ENCODE data around the gene NUCKS1.

NUCKS1 gene

DNA sequence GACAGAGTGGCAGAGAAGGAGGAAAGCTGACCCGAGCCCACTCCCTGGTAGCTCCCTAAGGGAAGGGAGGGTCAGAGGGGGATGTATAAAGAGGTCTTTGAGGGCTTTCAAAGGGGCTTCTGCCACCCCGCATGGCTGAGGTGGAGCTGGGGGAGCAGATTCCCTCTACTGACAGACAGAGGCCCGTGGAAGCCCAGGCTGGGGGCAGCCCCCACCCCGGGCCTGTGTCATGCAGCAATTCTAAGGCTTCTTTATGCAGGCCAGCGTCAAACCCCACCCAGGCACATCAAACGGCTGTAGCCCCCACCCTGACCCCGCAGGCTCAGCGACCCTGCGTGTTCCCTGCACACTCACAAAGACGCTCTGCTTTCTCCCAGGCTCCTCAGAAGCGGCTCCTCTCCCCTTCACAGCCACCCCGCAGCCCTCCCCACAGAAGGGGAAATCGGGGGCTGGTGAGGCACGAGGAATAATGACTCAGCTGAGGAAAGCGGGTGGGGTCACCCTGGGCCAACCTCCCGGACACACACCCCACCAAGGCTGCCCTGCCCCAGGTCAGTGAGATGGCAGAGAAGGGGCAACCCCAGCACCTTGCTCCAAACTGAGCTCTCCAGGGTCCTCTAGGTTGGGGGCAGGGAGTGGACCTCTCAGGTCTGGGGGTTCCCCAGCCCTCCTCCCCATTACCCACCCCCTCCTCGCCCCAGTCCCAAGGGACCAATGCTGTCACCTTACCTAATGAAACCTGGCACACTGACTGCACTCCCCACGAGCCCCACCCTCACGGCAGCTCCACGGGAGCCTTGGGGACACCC, 80.4 kb downstream of the NUCKS1 start:
- no peak for DNase-seq (ENCODE audit: low read depth in 2 of 2)

DNA sequence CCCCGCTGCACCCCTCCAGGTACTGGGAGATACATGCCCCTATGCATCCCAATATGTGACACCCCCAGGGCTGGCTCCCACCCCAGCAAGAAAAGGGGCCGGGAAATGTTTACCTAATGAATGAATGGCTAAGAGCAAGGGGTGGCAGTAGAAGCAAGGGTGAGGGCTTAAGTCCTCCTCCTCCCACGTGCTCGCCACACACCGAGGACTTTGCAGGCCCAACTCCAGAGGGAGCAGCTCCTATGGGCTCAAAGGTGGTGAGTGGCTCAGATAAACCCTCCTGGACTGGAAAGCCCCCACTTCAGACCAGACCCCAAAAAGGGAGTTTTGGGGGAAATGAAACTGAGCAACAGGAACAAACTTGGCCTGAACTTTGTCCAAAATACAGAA, 81.0 kb downstream of the NUCKS1 start:
- DNase-seq (ENCODE audit: low read depth in 2 of 2) = no peak

DNA sequence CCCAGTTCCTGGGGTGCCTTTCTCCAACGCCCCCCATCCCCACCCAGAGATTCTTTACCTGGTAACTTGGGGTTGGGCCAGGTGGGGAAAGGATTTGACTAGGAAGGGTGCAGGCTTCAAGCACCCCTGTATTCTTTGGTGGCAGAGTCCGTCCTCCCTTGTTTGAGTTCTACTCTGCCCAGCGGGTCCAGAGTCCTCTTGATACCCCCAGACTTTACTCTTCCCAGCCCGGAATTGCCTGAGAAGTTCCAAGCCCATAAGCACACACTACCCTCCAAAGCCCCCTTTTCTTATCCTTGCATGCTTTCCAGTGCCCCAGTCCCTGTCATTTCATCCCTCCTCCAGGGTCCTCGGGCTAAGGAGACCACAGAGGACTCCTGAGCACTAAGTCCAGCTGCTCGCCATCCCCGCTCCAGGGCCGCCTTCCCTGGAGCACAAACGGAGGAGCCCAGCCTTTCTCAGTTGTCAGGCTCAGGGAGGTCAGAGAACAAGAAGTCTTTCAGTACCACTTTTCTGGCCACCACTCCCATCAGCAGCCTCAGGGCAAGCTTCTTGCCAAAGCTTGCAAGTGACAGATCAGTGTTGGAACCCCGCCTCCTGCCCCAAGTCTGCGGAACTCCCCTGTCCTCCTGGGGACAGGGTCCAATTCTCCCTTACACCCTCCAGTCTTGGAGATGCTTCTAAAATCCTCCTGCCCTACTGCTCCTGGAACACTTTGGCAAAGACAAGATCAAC, 81.9 kb downstream of the NUCKS1 start:
- no peak for DNase-seq (ENCODE audit: low read depth in 2 of 2)

DNA sequence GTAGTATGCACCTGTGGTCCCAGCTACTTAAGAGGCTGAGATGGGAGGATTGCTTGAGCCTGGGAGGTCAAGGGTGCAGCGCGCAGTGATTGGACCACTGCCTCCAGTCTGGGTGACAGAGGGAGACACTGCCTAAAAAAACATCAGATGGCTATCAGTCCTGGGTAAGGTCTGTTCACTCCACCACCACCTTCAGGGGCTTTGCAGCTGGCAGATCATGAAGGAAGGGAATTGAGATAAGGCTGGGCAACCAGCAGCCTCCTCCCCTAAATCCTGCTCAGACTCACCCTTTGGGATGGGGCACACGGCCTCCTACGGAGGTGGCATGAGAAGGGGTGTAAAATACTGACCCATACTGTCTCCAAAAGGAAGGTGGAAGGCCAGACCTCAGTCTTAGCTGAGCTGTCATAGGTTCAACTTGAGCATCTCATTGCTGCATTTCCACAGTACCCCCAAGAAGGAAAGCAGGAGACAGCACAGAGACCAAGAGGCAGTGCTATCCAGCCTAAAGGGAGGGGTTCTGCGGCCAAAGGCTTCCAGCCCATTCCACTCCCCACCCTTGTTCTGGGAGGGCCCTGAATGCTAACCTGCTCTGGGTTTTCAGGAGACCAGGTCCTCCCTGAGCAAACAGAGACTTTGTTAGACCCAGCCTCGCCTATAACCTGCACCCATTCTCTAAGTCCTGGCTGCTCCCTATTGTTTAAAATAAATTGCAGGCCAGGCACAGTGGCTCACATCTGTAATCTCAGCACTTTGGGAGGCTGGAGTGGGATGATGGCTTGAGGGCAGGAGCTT, 83.4 kb downstream of the NUCKS1 start:
- DNase-seq (ENCODE audit: low read depth in 2 of 2) = no peak

DNA sequence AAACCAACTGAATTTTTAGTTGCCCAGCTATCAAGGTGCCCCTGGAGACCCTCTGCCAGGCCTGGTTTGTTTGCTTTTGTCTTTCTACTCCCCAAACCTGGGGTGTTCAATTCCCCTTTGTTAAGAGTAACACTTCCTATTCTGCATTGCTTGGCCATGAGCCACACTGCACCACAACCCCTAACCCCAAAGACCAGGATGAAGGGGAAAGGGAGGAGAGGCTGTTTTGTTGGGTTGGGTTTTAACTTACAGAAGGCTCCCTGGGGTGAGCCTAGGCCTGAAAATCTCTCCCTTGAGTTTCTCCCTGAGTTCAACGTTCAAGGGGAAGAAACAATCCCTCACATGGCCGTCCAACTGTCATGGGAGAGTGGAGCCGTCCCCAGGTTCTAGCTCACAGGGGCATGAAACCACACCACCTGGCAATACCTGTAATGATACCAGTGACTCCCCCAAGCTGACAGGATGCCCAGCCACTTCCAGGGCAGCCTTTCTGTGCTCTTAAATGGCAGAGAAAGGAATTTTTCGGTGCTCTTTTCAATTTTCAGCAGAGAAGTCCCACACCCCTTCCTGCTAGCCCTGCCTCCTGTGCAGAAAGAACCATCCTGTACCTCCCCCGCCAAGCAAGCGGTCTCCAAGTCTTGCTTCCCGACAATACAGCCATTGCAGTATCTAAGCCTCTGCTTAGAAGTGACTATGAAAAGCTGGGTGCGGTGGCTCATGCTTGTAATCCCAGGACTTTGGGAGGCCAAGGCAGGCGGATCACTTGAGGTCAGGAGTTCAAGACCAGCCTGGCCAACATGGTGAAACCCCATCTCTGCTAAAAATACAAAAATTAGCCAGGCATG, 84.6 kb downstream of the NUCKS1 start:
- no peak for DNase-seq (ENCODE audit: low read depth in 2 of 2)

- no peak for DNase-seq (ENCODE audit: low read depth in 2 of 2)
Measured at GRCh38 chr1:205664399-205665017, 85.5 kb downstream of the NUCKS1 start.

GRCh38 chr1:205663286-205663936, 86.6 kb downstream of the NUCKS1 start:
- no peak for DNase-seq (ENCODE audit: low read depth in 2 of 2)

Measured in stimulated activated CD4-positive, alpha-beta T cell treated with anti-CD3 and anti-CD28 coated beads, Interleukin-1b, Interleukin-23, amount 100 ng/mL, for 4 hours (primary cell).